ENCODE data around the gene KANSL1.

- no peak for TF ChIP-seq CTCF (IDR thresholded peaks at IDR 0.05)
- TF ChIP-seq POLR2A (IDR thresholded peaks at IDR 0.05), result no peak
Measured at GRCh38 chr17:46123607-46124006, 69.6 kb downstream of the KANSL1 start.
